ENCODE measurements around the gene LCP1.
"Not testable (repeated sequence)": the region's sequence is repeated elsewhere in the genome, so short reads cannot be mapped to it uniquely, and the experiment has no call there.

The LCP1 gene

GRCh38 chr13:46181377-46181839 is 569 bp downstream of the LCP1 start:
- no peak for DNase-seq (ENCODE audit: low read depth)

GRCh38 chr13:46179969-46180763 is 1.8 kb downstream of the LCP1 start:
- DNase-seq (ENCODE audit: low read depth): no peak

GRCh38 chr13:46179491-46179908 is 2.5 kb downstream of the LCP1 start:
- DNase-seq (ENCODE audit: low read depth): peak; percentile 74

DNA sequence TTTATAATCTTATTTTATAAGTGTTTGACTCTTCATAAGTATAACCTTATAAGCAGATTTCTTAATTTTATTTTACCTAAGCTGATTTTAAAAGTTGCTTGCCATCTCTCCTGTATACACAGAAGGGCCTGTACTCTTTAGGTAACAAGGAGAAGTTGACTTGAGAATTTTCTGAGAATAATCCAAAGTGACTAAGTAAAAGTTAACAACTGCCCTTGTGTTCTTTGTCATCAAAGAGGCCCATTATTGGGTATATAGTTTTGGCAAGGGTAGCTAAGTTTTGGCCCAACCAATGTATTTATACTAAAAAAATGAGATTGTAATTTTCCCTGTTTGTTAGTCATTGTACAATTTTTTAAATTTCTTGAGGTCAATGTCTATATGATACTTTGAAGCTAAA is 3.2 kb downstream of the LCP1 start:
- DNase-seq (ENCODE audit: low read depth): no peak

DNA sequence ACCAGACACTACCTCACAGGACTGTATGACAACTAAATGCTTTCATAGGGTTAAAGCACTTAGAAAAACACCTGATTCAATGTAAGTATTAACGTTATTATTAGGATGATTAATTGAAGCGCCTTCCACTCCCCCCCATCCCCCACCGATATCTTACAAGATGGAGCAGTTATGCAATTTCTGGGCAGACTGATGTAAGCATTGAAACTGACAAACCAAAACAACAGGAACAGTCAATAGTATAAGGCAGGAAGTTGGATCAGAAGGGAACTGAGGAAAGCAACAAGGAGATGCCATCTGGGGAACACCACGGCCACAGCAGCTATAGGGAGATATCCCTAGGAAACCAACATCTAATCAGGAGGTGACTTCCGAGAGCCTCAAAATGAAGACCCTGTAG is 3.8 kb downstream of the LCP1 start:
- no peak for DNase-seq (ENCODE audit: low read depth)

GRCh38 chr13:46176756-46177155 is 5.2 kb downstream of the LCP1 start:
- DNase-seq (ENCODE audit: low read depth): no peak

GRCh38 chr13:46173656-46174055 is 8.3 kb downstream of the LCP1 start:
- no peak for DNase-seq (ENCODE audit: low read depth)

- no peak for DNase-seq (ENCODE audit: low read depth)
Measured at GRCh38 chr13:46172531-46172991, 9.4 kb downstream of the LCP1 start.

- no peak for DNase-seq (ENCODE audit: low read depth)
Measured at GRCh38 chr13:46171739-46172138, 10.2 kb downstream of the LCP1 start.

GRCh38 chr13:46171217-46171616 is 10.8 kb downstream of the LCP1 start:
- DNase-seq (ENCODE audit: low read depth): no peak

- DNase-seq (ENCODE audit: low read depth): no peak
Measured at GRCh38 chr13:46170687-46171086, 11.3 kb downstream of the LCP1 start.

- no peak for DNase-seq (ENCODE audit: low read depth)
Measured at GRCh38 chr13:46170268-46170667, 11.7 kb downstream of the LCP1 start.

DNA sequence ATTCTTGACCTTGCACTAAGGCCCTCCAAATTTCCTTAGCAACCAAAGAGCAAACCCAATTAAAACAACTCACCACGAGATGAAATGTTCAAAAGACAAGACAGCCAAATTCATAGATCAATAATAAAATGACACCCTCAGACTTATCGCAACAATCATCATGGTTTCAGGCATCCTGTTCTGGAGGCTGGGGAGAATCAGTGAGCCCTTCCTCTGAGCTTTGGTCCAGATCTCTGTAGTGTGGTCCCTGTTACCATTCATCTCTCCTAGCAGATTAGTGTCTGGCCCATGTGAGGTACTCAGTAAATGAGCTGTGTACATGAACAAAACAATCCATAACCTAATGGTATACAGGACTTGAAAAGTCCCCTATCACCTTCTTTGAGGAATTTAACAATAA is 12.2 kb downstream of the LCP1 start:
- no peak for DNase-seq (ENCODE audit: low read depth)

GRCh38 chr13:46168783-46169182 is 13.2 kb downstream of the LCP1 start:
- DNase-seq (ENCODE audit: low read depth): no peak

GRCh38 chr13:46168341-46168740 is 13.6 kb downstream of the LCP1 start:
- DNase-seq (ENCODE audit: low read depth): peak; percentile 35

GRCh38 chr13:46166947-46167610 is 14.9 kb downstream of the LCP1 start:
- no peak for DNase-seq (ENCODE audit: low read depth)

DNA sequence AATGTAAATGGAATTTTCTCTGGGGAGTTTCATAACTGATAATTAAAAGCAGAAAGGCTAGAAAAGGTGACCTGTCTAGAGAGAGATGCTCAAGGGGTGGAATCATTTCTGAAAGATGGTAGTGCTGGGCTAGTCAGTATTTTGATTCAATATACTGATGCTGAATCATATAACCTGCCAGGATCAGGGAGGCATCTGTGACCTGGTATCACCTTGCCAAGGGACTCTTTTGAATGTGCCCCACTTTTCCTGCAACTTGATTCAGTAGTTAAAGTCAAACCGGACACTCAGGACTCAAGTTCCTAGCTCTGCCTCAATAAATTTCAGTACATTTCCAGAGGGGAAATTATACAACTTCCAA is 15.8 kb downstream of the LCP1 start:
- no peak for DNase-seq (ENCODE audit: low read depth)

- DNase-seq (ENCODE audit: low read depth): no peak
Measured at GRCh38 chr13:46165485-46166223, 16.3 kb downstream of the LCP1 start.

- no peak for DNase-seq (ENCODE audit: low read depth)
Measured at GRCh38 chr13:46164661-46165060, 17.3 kb downstream of the LCP1 start.

DNA sequence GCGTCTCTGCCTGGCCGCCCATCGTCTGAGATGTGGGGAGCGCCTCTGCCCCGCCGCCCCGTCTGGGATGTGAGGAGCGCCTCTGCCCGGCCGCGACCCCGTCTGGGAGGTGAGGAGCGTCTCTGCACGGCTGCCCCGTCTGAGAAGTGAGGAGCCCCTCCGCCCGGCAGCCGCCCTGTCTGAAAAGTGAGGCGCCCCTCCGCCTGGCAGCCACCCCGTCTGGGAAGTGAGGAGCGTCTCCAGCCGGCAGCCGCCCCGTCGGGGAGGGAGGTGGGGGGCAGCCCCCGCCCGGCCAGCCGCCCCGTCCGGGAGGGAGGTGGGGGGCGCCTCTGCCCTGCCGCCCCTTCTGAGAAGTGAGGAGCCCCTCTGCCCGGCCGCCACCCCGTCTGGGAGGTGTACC is 19.2 kb downstream of the LCP1 start:
- not testable (repeated sequence) for DNase-seq (ENCODE audit: low read depth)

- DNase-seq (ENCODE audit: low read depth): peak; percentile 24
Measured at GRCh38 chr13:46160471-46161066, 21.4 kb downstream of the LCP1 start.

- DNase-seq (ENCODE audit: low read depth): no peak
Measured at GRCh38 chr13:46160065-46160464, 21.9 kb downstream of the LCP1 start.

Data from stimulated activated CD4-positive, alpha-beta T cell treated with anti-CD3 and anti-CD28 coated beads, Interleukin-2, amount 100 ng/mL, for 4 hours (primary cell).